ENCODE results near the gene RPP25.
"Not testable (repeated sequence)": the region's sequence is repeated elsewhere in the genome, so short reads cannot be mapped to it uniquely, and the experiment has no call there.

RPP25 gene

DNA sequence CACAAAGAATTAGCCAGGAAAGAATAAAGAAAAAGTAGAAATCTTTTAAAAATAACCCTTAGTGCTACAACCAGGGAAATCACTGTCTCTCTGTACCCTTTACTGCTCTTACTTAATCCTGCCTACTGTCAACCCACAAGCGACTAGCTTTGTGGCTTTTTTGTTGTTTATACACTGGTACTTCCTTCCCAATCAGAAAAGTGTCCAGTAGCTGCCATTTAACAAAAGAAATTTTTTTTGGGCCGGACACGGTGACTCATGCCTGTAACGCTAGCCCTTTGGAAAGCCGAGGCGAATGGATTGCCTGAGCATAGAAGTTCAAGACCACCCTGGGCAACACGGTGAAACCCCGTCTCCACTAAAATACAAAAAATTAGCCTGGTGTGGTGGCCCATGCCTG, 36.1 kb downstream of the RPP25 start:
- DNase-seq: no peak
- Mint-ChIP-seq H3K36me3 (peaks cover 25 to 41% of the 10 kb centered on the region in 2 donors), H3K9me3 (no peaks in the 10 kb centered on the region), H3K4me1 (no peaks in the 10 kb centered on the region), H3K27ac (no peak overlapping the region), H3K27me3 (no peaks in the 10 kb centered on the region), H3K4me3 (no peak overlapping the region)
- no peak for ATAC-seq (replicated peaks)

DNA sequence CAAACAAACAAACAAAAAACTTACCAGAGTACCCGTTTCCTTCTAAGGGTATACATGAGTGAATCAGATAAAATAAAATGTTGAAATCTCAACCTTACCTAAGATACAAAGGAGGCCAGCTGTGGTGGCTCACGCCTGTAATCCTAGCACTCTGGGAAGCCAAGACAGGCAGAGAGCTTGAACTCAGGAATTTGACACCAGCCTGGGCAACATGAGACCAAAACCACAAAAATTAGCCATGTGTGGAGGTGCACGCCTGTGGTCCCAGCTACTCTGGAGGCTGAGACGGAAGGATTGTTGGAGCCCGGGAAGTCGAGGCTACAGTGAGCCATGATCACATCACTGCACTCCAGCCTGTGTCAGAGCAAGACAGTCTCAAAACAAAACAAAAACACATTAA, 38.9 kb downstream of the RPP25 start:
- Mint-ChIP-seq H3K27me3 (no peaks in the 10 kb centered on the region), H3K36me3 (peaks cover 37 to 44% of the 10 kb centered on the region in 2 donors), H3K4me3 (no peak overlapping the region), H3K27ac (no peak overlapping the region), H3K4me1 (no peaks in the 10 kb centered on the region), H3K9me3 (no peaks in the 10 kb centered on the region)
- no peak for ATAC-seq (replicated peaks)
- no peak for DNase-seq

DNA sequence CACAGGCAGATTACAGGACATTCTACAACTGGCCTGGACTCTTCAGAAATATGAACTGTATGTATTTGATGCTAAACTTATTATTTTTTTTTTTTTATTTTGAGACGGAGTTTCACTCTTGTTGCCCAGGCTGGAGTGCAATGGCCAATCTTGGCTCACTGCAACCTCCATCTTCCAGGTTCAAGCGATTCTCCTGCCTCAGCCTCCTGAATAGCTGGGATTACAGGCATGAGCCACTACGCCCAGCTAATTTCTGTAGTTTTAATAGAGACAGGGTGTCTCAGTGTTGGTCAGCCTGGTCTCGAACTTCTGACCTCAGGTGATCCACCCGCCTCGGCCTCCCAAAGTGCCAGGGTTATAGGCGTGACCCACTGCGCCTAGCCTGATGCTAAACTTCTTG, 42.8 kb downstream of the RPP25 start:
- DNase-seq; H3K9me3 Mint-ChIP-seq; ATAC-seq (replicated peaks); H3K4me1 Mint-ChIP-seq; H3K27me3 Mint-ChIP-seq; H3K4me3 Mint-ChIP-seq; H3K27ac Mint-ChIP-seq: not testable (repeated sequence)
- H3K36me3 Mint-ChIP-seq: peaks cover 32 to 33% of the 10 kb centered on the region in 2 donors

DNA sequence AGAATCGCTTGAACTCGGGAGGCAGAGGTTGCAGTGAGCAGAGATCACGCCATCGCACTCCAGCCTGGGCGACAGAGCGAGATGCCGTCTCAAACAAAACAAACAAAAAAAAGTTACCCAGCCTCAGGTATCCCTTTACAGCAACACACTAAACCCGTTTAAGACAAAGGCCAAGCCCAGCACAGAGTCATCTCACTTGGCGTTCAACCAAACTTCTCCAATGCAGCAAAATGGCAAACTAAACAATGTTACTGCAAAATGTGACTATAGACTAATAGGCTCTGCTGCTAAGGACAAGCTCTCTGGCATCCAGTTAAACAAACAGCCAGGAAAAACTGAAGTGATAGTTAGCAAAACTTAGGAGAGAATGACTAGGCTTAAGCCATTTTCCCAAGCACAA, 43.5 kb downstream of the RPP25 start:
- Mint-ChIP-seq H3K4me1 (no peaks in the 10 kb centered on the region), H3K4me3 (no peak overlapping the region), H3K27me3 (no peaks in the 10 kb centered on the region), H3K27ac (no peak overlapping the region), H3K9me3 (no peaks in the 10 kb centered on the region), H3K36me3 (peaks cover 27% of the 10 kb centered on the region in 2 donors)
- DNase-seq (no peak), ATAC-seq (replicated peaks) (no peak)

DNA sequence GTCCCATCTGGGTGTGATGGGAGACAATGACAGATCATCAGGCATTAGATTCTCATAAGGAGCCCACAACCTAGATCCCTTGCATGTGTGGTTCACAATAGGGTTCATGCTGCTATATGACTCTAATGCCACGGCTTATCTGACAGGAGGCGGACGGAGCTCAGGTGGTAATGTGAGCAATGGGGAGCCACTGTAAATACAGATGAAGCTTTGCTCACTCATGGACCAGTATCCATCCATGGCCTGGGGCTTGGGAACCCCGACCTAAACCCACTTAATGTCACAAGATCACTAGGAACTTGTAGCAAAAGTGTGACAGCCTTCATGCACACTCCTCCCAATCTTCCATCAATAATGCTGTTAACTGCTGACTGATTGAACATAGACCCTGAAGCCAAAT, 47.9 kb downstream of the RPP25 start:
- peaks cover 17 to 32% of the 10 kb centered on the region in 2 donors for H3K36me3 Mint-ChIP-seq
- no peaks in the 10 kb centered on the region for H3K27me3 Mint-ChIP-seq
- peaks cover 15 to 31% of the 10 kb centered on the region in 2 donors for H3K4me1 Mint-ChIP-seq
- no peak overlapping the region for H3K4me3 Mint-ChIP-seq
- DNase-seq: no peak
- ATAC-seq (replicated peaks): no peak
- H3K27ac Mint-ChIP-seq: no peak overlapping the region
- no peaks in the 10 kb centered on the region for H3K9me3 Mint-ChIP-seq

DNA sequence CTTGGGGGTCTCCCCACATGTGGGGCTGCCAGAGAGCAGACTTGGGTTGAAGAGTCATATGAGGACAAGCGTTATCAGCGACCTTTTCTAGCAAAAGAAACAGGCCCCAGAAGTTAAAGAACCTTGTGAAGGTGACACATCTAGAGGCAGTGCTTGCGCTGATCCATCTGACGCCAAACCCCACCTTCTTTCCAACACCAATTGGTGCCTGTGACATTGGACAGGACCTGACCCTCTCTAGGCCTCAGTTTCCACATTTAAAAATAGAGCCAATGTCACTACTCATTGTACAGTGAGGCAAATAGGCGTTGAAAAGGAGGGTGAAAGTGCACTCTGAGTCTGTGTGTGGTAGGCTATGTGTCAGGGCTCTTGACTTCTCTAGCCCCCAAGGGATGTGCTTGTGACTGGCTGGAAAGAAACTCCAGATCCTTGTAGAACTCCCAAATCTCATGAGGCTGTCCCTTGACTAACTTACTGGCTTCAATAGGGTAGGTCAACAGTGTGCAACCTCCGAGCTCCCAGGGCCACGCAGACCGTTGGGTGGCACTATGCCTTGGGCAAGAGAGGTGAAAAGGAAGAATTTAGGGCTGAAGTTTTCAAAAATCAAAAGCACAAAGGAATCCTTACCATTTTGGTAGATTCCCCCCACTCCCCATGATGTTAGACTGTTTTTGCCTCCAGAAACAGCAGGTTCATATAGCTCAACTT, 49.3 kb downstream of the RPP25 start:
- H3K9me3 Mint-ChIP-seq: no peaks in the 10 kb centered on the region
- DNase-seq (no peak), ATAC-seq (replicated peaks) (peak; percentile 2 to 9)
- H3K27me3 Mint-ChIP-seq: no peaks in the 10 kb centered on the region
- peaks cover 24 to 38% of the 10 kb centered on the region in 2 donors for H3K36me3 Mint-ChIP-seq
- H3K27ac Mint-ChIP-seq: peak overlapping the region; percentile 95
- peaks cover 19 to 36% of the 10 kb centered on the region in 2 donors for H3K4me1 Mint-ChIP-seq
- H3K4me3 Mint-ChIP-seq: peak overlapping the region; percentile 89 to 96

DNA sequence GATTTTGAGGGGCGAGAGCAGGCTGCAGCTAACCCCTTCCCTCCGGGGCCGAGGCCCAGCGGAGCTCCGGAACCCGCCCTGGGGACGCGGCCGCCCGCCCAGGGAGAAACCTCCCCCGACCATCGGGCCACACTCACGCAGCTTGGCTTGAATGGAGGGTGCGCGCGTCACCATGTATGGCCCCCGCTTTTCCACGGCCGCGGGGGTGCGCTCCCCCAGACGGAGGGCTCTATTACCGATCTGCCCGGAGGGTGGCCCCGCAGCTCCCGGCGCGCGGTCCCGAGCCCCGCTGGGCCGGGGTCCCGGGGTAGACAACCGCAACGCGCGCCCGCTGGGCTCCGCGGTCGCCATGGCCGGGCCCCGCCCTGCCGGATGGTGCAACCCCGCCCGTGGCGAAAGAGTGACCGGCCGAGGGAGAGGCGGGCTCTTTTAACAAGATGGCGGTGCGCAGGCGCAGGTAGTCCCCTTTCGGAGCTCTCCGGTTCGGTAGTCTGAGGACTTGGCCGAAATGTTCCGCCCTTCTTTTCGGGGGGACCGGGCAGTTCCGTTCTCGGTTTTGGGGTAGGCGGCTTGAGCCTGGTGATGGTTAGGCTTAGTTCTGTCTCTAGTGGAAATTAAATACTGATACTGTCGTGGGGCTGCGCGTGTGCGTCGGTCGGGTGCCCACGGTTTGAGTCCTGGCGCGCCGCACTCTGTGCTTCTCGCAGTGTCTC, 50.0 kb downstream of the RPP25 start, which contains the start of gene FAM219B:
FAM219B (minus strand) TSS at position 402 of the 713 bp plus-strand sequence; CDS start at position 351, 51 bp downstream.
- Mint-ChIP-seq H3K27me3 (no peaks in the 10 kb centered on the region), H3K36me3 (peaks cover 23 to 37% of the 10 kb centered on the region in 2 donors), H3K4me3 (peak within 1 kb of the TSS; percentile 89 to 96), H3K27ac (peak within 1 kb of the TSS; percentile 95), H3K9me3 (no peaks in the 10 kb centered on the region), H3K4me1 (peaks cover 19 to 43% of the 10 kb centered on the region in 2 donors)
- peak; percentile 94 to 95 for ATAC-seq (replicated peaks)
- DNase-seq: peak; percentile 86

DNA sequence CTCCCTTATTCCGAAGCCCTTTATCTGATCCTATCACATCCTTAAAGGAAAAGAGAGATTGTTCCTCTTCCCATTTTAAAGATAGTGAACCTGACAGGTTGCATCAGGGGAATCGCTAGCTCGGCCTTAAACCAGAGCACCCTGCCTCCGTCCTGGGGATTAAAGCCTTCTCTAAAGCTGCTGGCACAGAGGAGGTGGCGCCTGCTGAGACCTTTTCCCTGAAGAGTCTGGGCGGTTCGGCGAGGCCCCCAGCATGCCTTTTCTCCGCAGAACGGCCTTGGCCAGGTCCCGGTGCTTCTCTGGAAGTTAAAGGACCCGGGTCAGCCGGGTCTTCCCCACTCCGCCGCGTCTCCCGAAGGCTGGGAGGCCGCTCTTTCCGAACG, 50.5 kb downstream of the RPP25 start:
- ATAC-seq (replicated peaks) (peak; percentile 37 to 47), DNase-seq (peak; percentile 8)
- Mint-ChIP-seq H3K27me3 (no peaks in the 10 kb centered on the region), H3K9me3 (no peaks in the 10 kb centered on the region), H3K36me3 (peaks cover 21 to 34% of the 10 kb centered on the region in 2 donors), H3K27ac (peak overlapping the region; percentile 86), H3K4me3 (peak overlapping the region; percentile 89 to 96), H3K4me1 (peaks cover 19 to 43% of the 10 kb centered on the region in 2 donors)

All from stimulated activated naive B cell treated with anti-CD40 and anti-IgM and Interleukin-4, amounts not matched to agents 10 μg/mL and 1 μg/mL and 100 μg/mL, for 72 hours (primary cell).